HG03520 (cell line): Measurements from ENCODE around the gene FAM221A.
"Not testable (repeated sequence)": the region's sequence is repeated elsewhere in the genome, so short reads cannot be mapped to it uniquely, and the experiment has no call there.

ENCODE experiments used
- ATAC-seq: cut with Tn5 transposase; IDR thresholded peaks from one replicate; pipeline ENCODE4 v1.9.1; 2021; ENCODE audit warnings: mild to moderate bottlenecking, moderate library complexity; ENCODE audit not compliant: unreplicated experiment

FAM221A gene

DNA sequence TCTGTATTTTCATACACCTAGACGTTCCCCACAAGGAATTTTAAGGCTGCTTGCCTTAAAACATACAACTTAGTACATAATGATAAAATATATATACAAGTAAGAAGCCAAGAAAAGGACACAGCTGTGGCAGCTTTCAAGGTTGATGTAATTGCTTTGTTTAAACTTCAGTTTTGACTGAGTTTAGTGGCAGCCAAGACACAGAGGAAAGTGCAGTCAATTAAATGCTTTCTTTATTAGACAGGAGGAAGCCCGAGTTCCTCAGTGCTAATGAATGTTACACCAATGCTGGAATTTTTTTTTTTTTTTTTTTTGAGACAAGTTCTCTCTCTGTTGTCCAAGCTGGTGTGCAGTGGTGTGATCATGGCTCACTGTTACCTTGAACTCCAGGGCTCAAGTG is 18.8 kb downstream of the FAM221A start:
- ATAC-seq = no peak

DNA sequence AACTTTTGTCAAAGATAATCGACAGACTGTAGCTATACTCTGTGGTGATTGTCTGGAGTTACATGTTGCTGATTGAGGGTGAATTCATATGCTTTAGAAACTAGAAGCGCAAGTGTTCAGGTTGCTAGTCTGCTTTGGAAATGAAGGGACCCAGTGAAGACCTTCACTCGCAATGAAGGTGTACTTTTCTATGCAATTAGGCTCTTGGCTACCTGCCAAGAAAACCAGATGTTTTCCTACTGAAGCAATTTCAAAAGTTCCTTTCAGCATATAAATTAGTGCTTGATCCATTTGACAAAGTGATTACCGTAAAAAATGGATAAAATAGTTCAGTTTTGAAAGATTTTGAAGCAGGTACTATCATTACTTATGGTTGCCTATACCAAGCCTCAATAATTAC is 20.0 kb downstream of the FAM221A start:
- no peak for ATAC-seq

GRCh38 chr7:23709081-23709750 is 29.2 kb downstream of the FAM221A start:
- no peak for ATAC-seq

DNA sequence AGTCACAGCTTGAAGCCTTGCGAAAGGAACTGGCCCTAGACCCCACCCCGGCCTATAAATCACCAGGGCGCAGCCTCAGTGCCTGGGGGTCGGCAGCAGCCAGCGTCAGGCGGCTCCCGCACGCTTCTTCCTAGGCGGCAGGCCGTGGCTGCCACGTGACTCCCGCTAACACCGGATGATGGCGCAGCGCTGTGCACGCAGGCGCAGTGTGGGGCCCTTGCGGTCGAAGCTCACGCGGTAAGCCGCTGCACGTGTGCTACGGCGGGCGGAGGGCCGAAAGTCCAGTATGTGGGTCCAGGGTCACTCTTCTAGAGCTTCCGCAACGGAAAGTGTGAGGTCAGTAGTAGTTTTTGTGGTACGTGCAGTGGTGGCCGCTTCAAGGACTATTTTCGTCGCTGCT is 30.0 kb downstream of the FAM221A start, which contains the start of gene STK31:
Gene STK31, plus strand, starts transcription at position 220 of the 400 bp plus-strand sequence. Its CDS starts 67 bp downstream, at position 287.
- no peak for ATAC-seq

GRCh38 chr7:23712368-23713284 is 32.6 kb downstream of the FAM221A start:
- no peak for ATAC-seq

DNA sequence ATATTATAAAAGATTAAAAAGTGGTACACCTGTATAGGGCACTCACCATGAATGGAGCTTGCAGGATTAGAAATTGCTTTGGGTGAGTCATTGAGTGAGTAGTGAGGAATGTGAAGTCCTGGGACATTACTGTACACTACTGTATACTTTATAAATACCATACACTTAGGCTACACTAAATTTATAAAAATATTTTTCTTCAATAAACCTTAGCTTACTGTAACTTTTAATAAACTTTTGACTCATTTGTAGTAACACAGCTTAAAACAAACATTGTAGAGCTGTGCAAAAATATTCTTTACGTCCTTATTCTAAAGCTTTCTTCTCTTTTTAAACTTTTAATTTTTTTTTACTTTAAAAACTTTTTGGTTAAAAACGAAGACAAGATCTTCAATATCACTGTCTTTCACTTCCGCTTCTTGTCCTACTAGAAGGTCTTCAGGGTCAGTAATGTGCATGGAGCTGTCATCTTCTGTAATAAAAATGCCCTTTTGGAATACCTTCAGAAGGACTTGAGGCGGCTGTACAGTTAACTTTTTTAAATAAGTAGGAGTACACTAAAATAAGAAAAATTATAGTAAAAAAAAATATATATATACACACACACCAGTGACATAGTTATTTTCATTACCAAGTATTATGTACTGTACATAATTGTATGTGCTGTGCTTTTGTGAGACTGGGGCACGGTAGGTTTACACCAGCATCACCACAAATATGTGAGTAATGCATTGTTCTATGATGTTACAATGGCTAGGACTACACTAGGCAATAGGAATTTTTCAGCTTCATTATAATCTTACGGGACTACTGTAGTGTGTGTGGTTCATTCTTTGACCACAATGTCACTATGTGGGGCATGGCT is 33.5 kb downstream of the FAM221A start:
- ATAC-seq = no peak

GRCh38 chr7:23714150-23714464 is 34.1 kb downstream of the FAM221A start:
- ATAC-seq = no peak

GRCh38 chr7:23714579-23714978 is 34.6 kb downstream of the FAM221A start:
- ATAC-seq = no peak

DNA sequence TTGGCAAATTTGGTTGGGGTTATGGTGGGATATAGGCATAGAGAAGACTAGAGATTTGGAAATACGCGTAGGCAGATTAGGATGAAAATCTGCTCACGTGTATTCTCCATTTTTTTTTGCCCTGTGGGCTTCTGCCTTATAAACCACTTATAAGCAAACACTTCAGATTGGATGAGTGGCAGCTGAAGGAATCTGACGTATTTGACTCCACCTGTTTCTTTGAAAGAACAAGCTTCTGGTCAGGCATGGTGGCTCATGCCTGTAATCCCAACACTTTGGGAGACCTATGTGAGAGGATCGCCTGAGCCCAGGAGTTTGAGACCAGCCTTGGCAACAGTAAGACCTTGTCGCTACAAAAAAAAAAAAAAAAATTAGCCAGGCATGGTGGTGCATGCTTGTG is 35.1 kb downstream of the FAM221A start:
- no peak for ATAC-seq

GRCh38 chr7:23717788-23718187 is 37.8 kb downstream of the FAM221A start:
- ATAC-seq = no peak

DNA sequence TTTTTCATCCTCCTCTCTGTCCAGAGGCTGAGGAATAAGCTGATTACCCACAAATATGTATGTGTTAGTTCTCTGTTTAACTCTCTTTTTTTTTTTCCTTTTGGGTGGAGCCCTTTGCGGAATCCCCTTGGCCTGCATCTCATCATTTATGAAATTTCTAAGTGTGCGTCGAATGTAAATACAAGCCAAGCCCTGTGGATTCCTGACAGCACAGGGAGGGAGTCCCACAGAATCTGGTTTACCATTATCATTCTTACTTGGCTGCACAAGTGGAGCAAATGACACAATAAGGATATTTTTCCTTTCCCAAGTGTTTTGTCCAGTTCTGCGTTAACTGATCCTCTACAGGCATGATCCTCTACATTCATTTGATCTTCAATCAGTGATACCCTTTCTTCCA is 41.5 kb downstream of the FAM221A start:
- ATAC-seq = no peak

DNA sequence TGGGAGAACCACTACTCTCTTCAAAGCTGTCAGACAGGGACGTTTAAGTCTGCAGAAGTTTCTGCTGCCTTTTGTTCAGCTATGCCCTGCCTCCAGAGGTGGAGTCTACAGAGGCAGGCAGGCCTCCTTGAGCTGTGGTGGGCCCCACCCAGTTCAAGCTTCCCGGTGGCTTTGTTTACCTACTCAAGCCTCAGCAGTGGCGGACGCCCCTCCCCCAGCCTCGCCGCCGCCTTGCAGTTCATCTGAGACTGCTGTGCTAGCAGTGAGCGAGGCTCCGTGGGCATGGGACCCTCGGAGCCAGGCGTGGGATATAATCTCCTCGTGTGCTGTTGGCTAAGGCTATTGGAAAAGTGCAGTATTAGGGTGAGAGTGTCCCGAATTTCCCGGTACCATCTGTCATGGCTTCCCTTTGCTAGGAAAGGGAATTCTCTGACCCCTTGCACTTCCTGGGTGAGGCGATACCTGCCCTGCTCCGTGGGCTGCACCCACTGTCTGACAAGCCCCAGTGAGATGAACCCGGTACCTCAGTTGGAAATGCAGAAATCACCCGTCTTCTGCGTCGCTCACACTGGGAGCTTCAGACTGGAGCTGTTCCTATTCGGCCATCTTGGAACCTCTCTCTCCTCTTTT is 42.7 kb downstream of the FAM221A start:
- not testable (repeated sequence) for ATAC-seq

DNA sequence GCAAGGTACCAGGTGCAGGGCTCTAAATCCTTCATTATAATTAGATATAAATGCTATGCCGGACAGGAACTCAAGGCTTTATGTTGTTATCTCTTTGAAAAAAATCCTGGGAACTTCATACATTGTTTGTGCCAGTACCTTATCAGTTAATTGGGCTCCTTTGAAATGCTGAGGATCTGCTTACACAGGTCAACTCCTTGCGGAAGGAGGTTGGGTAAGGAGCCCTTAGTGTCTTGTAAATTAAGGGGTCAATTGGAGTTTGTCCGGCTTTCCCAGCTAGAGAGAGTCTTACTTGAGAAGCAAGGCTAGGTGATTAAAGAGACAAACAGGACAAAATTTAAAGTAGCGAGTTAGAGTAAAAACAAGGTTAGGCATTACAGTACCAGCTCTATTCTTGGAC is 44.1 kb downstream of the FAM221A start:
- not testable (repeated sequence) for ATAC-seq

- no peak for ATAC-seq
Observed at GRCh38 chr7:23742051-23742450, 62.1 kb downstream of the FAM221A start.

GRCh38 chr7:23743226-23743625 is 63.2 kb downstream of the FAM221A start:
- ATAC-seq = no peak

GRCh38 chr7:23746629-23747028 is 66.6 kb downstream of the FAM221A start:
- ATAC-seq = no peak

DNA sequence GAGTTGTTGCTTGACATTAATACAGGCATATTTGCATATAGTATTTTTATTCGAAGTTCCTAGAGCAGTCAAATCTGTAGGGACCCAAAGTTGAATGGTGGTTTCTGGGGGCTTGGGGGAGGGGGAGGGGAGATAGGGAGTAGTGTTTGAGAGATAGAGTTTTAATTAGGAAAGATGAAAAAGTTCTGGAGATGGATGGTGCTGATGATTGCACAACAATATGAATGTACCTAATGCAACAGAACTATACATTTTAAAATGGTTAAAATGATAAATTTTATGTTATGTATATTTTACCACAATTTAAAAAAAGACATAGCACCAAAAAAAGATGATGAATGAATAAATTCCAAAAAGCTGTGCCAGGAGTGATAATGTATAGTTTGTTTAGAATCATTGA is 71.9 kb downstream of the FAM221A start:
- no peak for ATAC-seq
